ENCODE results near the gene GOLGA3.
A peak's percentile ranks its signal among the peaks of the same experiment; 100 is the strongest.

The GOLGA3 gene

GRCh38 chr12:132729541-132730320 is 98.9 kb downstream of the GOLGA3 start:
- CTCF ChIA-PET, result interaction anchor here (1.0 kb wide), 1 partner anchor 12 kb away, joined by 3 read pairs; no protein-coding TSS in a partner anchor
- no peaks in the 10 kb centered on the region for H3K4me1 Mint-ChIP-seq
- H3K9me3 Mint-ChIP-seq, result peaks cover 2% of the 10 kb centered on the region
- no peaks in the 10 kb centered on the region for H3K27me3 Mint-ChIP-seq
- H3K4me3 Mint-ChIP-seq, result no peak overlapping the region
- peaks cover 80% of the 10 kb centered on the region for H3K36me3 Mint-ChIP-seq
- no peak for DNase-seq
- no peak overlapping the region for H3K27ac Mint-ChIP-seq

GRCh38 chr12:132728502-132728901 is 100.2 kb downstream of the GOLGA3 start:
- no peak for DNase-seq
- Mint-ChIP-seq H3K27me3 (no peaks in the 10 kb centered on the region), H3K36me3 (peaks cover 75% of the 10 kb centered on the region), H3K27ac (peak overlapping the region; percentile 77), H3K9me3 (peaks cover 2% of the 10 kb centered on the region), H3K4me3 (no peak overlapping the region), H3K4me1 (no peaks in the 10 kb centered on the region)
- CTCF ChIA-PET, result no interaction called here

- H3K4me3 Mint-ChIP-seq, result no peak overlapping the region
- no peaks in the 10 kb centered on the region for H3K4me1 Mint-ChIP-seq
- peaks cover 2% of the 10 kb centered on the region for H3K9me3 Mint-ChIP-seq
- no peak for DNase-seq
- no peaks in the 10 kb centered on the region for H3K27me3 Mint-ChIP-seq
- H3K27ac Mint-ChIP-seq, result peak overlapping the region; percentile 28
- CTCF ChIA-PET, result no interaction called here
- H3K36me3 Mint-ChIP-seq, result peaks cover 65% of the 10 kb centered on the region
Measured at GRCh38 chr12:132727091-132727794, 101.4 kb downstream of the GOLGA3 start.

GRCh38 chr12:132726386-132726785 is 102.3 kb downstream of the GOLGA3 start:
- no peaks in the 10 kb centered on the region for H3K27me3 Mint-ChIP-seq
- DNase-seq, result no peak
- no peak overlapping the region for H3K27ac Mint-ChIP-seq
- no peak overlapping the region for H3K4me3 Mint-ChIP-seq
- CTCF ChIA-PET, result no interaction called here
- no peaks in the 10 kb centered on the region for H3K4me1 Mint-ChIP-seq
- peaks cover 2% of the 10 kb centered on the region for H3K9me3 Mint-ChIP-seq
- peaks cover 63% of the 10 kb centered on the region for H3K36me3 Mint-ChIP-seq

DNA sequence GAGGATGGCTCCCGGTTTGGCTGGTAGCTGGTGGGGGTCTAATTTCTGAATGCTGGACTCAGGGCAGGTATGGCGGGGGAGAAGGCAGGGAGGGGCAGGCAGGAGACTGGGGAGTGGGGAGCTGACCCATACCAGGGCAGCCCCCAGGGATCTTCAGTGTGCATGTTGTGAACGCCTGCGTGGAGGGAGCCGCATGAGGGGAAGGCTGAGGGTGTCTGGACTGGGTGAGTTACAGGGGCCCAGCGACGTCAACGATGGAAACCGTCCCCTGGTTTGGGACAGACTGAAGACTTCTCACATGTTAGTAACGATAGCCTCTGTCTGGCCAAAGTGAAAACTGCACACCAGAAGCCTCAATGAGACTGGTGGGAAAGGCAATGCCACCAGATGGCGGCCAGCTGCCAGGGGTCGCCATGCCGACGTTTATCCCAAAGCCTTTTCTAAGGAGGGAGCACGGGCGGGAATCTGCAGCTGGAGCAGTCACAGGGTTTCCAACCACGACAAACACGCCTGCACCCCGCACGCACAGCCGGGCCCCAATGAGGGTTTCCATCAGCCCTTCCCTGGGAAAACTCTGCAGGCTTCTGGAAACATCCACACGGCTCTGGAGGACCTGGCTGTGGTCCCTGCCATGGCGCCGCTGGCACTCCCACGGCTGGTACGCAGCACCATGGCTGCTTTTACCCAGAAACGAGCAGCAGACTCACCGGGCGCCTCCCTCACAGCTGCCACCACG is 104.0 kb downstream of the GOLGA3 start:
- DNase-seq, result no peak
- Mint-ChIP-seq H3K27me3 (no peaks in the 10 kb centered on the region), H3K27ac (no peak overlapping the region), H3K4me1 (no peaks in the 10 kb centered on the region), H3K36me3 (peaks cover 56% of the 10 kb centered on the region), H3K4me3 (no peak overlapping the region), H3K9me3 (no peaks in the 10 kb centered on the region)
- CTCF ChIA-PET, result no interaction called here

DNA sequence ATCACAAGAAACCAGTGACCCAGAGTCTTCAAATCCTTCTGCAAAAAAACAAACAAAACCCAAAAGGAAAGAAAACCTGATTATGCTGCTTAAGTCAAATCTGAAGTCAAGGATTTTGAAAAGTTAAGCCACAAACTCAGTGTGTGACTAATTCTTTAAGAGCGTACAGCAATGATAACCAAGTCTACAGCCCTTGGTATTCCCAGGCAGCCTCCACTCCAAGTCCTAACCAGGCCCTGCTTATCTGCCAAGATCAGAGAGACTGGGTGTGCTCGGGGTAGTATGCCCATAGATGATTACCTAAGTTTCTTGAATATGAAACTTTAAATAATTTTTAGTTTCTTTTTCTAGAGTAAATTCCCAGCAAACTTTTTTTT is 104.9 kb downstream of the GOLGA3 start:
- H3K9me3 Mint-ChIP-seq, result no peaks in the 10 kb centered on the region
- no peaks in the 10 kb centered on the region for H3K27me3 Mint-ChIP-seq
- H3K27ac Mint-ChIP-seq, result no peak overlapping the region
- H3K36me3 Mint-ChIP-seq, result peaks cover 59% of the 10 kb centered on the region
- DNase-seq, result no peak
- no peak overlapping the region for H3K4me3 Mint-ChIP-seq
- H3K4me1 Mint-ChIP-seq, result no peaks in the 10 kb centered on the region
- CTCF ChIA-PET, result no interaction called here

GRCh38 chr12:132723015-132723763 is 105.5 kb downstream of the GOLGA3 start:
- CTCF ChIA-PET, result no interaction called here
- Mint-ChIP-seq H3K27ac (no peak overlapping the region), H3K36me3 (peaks cover 55% of the 10 kb centered on the region)

GRCh38 chr12:132720606-132721345 is 107.9 kb downstream of the GOLGA3 start:
- Mint-ChIP-seq H3K27ac (no peak overlapping the region), H3K36me3 (peaks cover 47% of the 10 kb centered on the region), H3K9me3 (no peaks in the 10 kb centered on the region), H3K4me3 (no peak overlapping the region), H3K27me3 (no peaks in the 10 kb centered on the region), H3K4me1 (no peaks in the 10 kb centered on the region)
- DNase-seq, result no peak
- CTCF ChIA-PET, result no interaction called here

More at GRCh38 chr12:132723015-132723763, 105.5 kb downstream of the GOLGA3 start:
- H3K27me3 Mint-ChIP-seq, result no peaks in the 10 kb centered on the region
- H3K4me1 Mint-ChIP-seq, result no peaks in the 10 kb centered on the region
- no peak overlapping the region for H3K4me3 Mint-ChIP-seq
- DNase-seq, result no peak
- H3K9me3 Mint-ChIP-seq, result no peaks in the 10 kb centered on the region

DNA sequence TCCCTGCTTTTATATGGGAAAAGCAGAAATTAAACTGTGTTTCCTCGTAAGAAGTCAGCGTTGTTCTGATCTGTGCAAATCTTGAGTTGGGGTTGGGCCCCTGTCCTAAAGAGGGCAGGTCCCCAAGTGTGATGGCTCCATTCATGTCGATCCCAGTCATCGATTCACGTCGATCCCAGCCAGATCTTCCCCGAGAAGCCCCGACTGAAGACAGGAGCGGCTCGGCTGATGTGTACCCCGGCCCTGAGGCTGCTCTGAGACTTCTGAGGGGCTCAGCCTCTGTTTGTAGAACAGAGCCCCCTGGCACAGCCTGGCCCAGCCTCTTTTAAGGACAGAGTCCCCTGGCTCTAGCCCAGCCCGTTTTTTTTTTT is 108.7 kb downstream of the GOLGA3 start:
- no peak overlapping the region for H3K4me3 Mint-ChIP-seq
- H3K36me3 Mint-ChIP-seq, result peaks cover 40% of the 10 kb centered on the region
- no peak overlapping the region for H3K27ac Mint-ChIP-seq
- no peaks in the 10 kb centered on the region for H3K9me3 Mint-ChIP-seq
- no peaks in the 10 kb centered on the region for H3K4me1 Mint-ChIP-seq
- DNase-seq, result no peak
- H3K27me3 Mint-ChIP-seq, result no peaks in the 10 kb centered on the region
- CTCF ChIA-PET, result no interaction called here

- no peak for DNase-seq
- no peak overlapping the region for H3K27ac Mint-ChIP-seq
- H3K9me3 Mint-ChIP-seq, result no peaks in the 10 kb centered on the region
- no peaks in the 10 kb centered on the region for H3K4me1 Mint-ChIP-seq
- no peaks in the 10 kb centered on the region for H3K27me3 Mint-ChIP-seq
- no peak overlapping the region for H3K4me3 Mint-ChIP-seq
- H3K36me3 Mint-ChIP-seq, result peaks cover 43% of the 10 kb centered on the region
- CTCF ChIA-PET, result no interaction called here
Measured at GRCh38 chr12:132719141-132719953, 109.3 kb downstream of the GOLGA3 start.
